ENCODE results near the gene LPIN2. TPM values are rescaled to one million over a fixed set of nuclear protein-coding genes. Genes with fewer than 3 reads are reported as not detected.

The LPIN2 gene
- total RNA-seq, 1 donor from 2014 or later = 16.5 TPM

- Mint-ChIP-seq H3K4me3 (ENCODE audit: unreplicated experiment) (no peak overlapping the region), H3K9me3 (ENCODE audit: unreplicated experiment) (no peaks in the 10 kb centered on the region), H3K36me3 (ENCODE audit: low read depth, unreplicated experiment) (no peaks in the 10 kb centered on the region), H3K27me3 (ENCODE audit: low read depth, unreplicated experiment) (peaks cover 3% of the 10 kb centered on the region), H3K4me1 (ENCODE audit: low read depth, unreplicated experiment) (peaks cover 1% of the 10 kb centered on the region), H3K27ac (ENCODE audit: unreplicated experiment) (no peak overlapping the region)
- DNase-seq (ENCODE audit: low read depth) (no peak), FAIRE-seq (no peak)
- H2AFZ ChIP-seq (ENCODE audit: low read depth, low read length) = no peak overlapping the region
- H3K4me3 ChIP-seq (ENCODE audit: insufficient read depth, low read depth, low read length) = no peak overlapping the region
- no peaks in the 10 kb centered on the region for H4K20me1 ChIP-seq (ENCODE audit: insufficient read depth, low read length)
- H3K9me3 ChIP-seq (ENCODE audit: insufficient read depth, low read depth, low read length) = no peaks in the 10 kb centered on the region
- no peaks in the 10 kb centered on the region for H3K27me3 ChIP-seq (ENCODE audit: insufficient read depth, low read length)
- no peak for TF ChIP-seq EZH2 (IDR thresholded peaks at IDR 0.05; ENCODE audit: insufficient read depth, low read length)
- TF ChIP-seq CTCF (IDR thresholded peaks at IDR 0.05; ENCODE audit: insufficient read depth, low read depth, low read length) = no peak
- no peaks in the 10 kb centered on the region for H3K4me1 ChIP-seq (ENCODE audit: insufficient read depth, low read length)
- no peak overlapping the region for H3K4me2 ChIP-seq (ENCODE audit: low read length)
- no peaks in the 10 kb centered on the region for H3K36me3 ChIP-seq (ENCODE audit: insufficient read depth, low read length)
- no peaks in the 10 kb centered on the region for H3K79me2 ChIP-seq (ENCODE audit: insufficient read depth, low read length)
- H3K9ac ChIP-seq (ENCODE audit: low read length) = no peak overlapping the region
- H3K27ac ChIP-seq (ENCODE audit: low read depth, low read length) = no peak overlapping the region
Measured at GRCh38 chr18:3042379-3042778, 29.4 kb upstream of the LPIN2 start.

- no peak overlapping the region for H3K4me2 ChIP-seq (ENCODE audit: low read length)
- H3K27ac ChIP-seq (ENCODE audit: low read depth, low read length) = no peak overlapping the region
- H3K79me2 ChIP-seq (ENCODE audit: insufficient read depth, low read length) = no peaks in the 10 kb centered on the region
- no peak for DNase-seq (ENCODE audit: low read depth)
- no peak overlapping the region for H3K9ac ChIP-seq (ENCODE audit: low read length)
- H3K4me3 ChIP-seq (ENCODE audit: insufficient read depth, low read depth, low read length) = no peak overlapping the region
- H3K27me3 Mint-ChIP-seq (ENCODE audit: low read depth, unreplicated experiment) = peaks cover 3% of the 10 kb centered on the region
- no peaks in the 10 kb centered on the region for H3K4me1 ChIP-seq (ENCODE audit: insufficient read depth, low read length)
- no peaks in the 10 kb centered on the region for H3K27me3 ChIP-seq (ENCODE audit: insufficient read depth, low read length)
- no peak overlapping the region for H2AFZ ChIP-seq (ENCODE audit: low read depth, low read length)
- no peak for FAIRE-seq
- no peaks in the 10 kb centered on the region for H4K20me1 ChIP-seq (ENCODE audit: insufficient read depth, low read length)
- peaks cover 2% of the 10 kb centered on the region for H3K4me1 Mint-ChIP-seq (ENCODE audit: low read depth, unreplicated experiment)
- H3K9me3 Mint-ChIP-seq (ENCODE audit: unreplicated experiment) = no peaks in the 10 kb centered on the region
- no peak overlapping the region for H3K4me3 Mint-ChIP-seq (ENCODE audit: unreplicated experiment)
- no peaks in the 10 kb centered on the region for H3K36me3 ChIP-seq (ENCODE audit: insufficient read depth, low read length)
- H3K27ac Mint-ChIP-seq (ENCODE audit: unreplicated experiment) = no peak overlapping the region
- no peaks in the 10 kb centered on the region for H3K9me3 ChIP-seq (ENCODE audit: insufficient read depth, low read depth, low read length)
- TF ChIP-seq EZH2 (IDR thresholded peaks at IDR 0.05; ENCODE audit: insufficient read depth, low read length) (no peak), CTCF (IDR thresholded peaks at IDR 0.05; ENCODE audit: insufficient read depth, low read depth, low read length) (no peak)
- H3K36me3 Mint-ChIP-seq (ENCODE audit: low read depth, unreplicated experiment) = no peaks in the 10 kb centered on the region
Measured at GRCh38 chr18:3041843-3042242, 28.9 kb upstream of the LPIN2 start.

- no peak overlapping the region for H3K4me3 ChIP-seq (ENCODE audit: insufficient read depth, low read depth, low read length)
- FAIRE-seq = no peak
- TF ChIP-seq CTCF (IDR thresholded peaks at IDR 0.05; ENCODE audit: insufficient read depth, low read depth, low read length) (no peak), EZH2 (IDR thresholded peaks at IDR 0.05; ENCODE audit: insufficient read depth, low read length) (no peak)
- H3K27ac Mint-ChIP-seq (ENCODE audit: unreplicated experiment) = no peak overlapping the region
- H3K79me2 ChIP-seq (ENCODE audit: insufficient read depth, low read length) = no peaks in the 10 kb centered on the region
- H2AFZ ChIP-seq (ENCODE audit: low read depth, low read length) = no peak overlapping the region
- no peak overlapping the region for H3K27ac ChIP-seq (ENCODE audit: low read depth, low read length)
- H3K9me3 ChIP-seq (ENCODE audit: insufficient read depth, low read depth, low read length) = no peaks in the 10 kb centered on the region
- no peak overlapping the region for H3K4me2 ChIP-seq (ENCODE audit: low read length)
- H3K4me3 Mint-ChIP-seq (ENCODE audit: unreplicated experiment) = no peak overlapping the region
- no peaks in the 10 kb centered on the region for H3K9me3 Mint-ChIP-seq (ENCODE audit: unreplicated experiment)
- no peaks in the 10 kb centered on the region for H3K4me1 ChIP-seq (ENCODE audit: insufficient read depth, low read length)
- DNase-seq (ENCODE audit: low read depth) = no peak
- no peaks in the 10 kb centered on the region for H3K27me3 ChIP-seq (ENCODE audit: insufficient read depth, low read length)
- H3K27me3 Mint-ChIP-seq (ENCODE audit: low read depth, unreplicated experiment) = no peaks in the 10 kb centered on the region
- H3K4me1 Mint-ChIP-seq (ENCODE audit: low read depth, unreplicated experiment) = peaks cover 2% of the 10 kb centered on the region
- H3K9ac ChIP-seq (ENCODE audit: low read length) = no peak overlapping the region
- no peaks in the 10 kb centered on the region for H4K20me1 ChIP-seq (ENCODE audit: insufficient read depth, low read length)
- no peaks in the 10 kb centered on the region for H3K36me3 Mint-ChIP-seq (ENCODE audit: low read depth, unreplicated experiment)
- H3K36me3 ChIP-seq (ENCODE audit: insufficient read depth, low read length) = no peaks in the 10 kb centered on the region
Measured at GRCh38 chr18:3040881-3041280, 27.9 kb upstream of the LPIN2 start.
